NCI-H1092 (cell line): ENCODE data around the gene NOS1AP.

Source experiments
- DNase-seq: peaks from one replicate; lab custom pipeline; 2025; lab: John Stamatoyannopoulos, UW

NOS1AP gene

DNA sequence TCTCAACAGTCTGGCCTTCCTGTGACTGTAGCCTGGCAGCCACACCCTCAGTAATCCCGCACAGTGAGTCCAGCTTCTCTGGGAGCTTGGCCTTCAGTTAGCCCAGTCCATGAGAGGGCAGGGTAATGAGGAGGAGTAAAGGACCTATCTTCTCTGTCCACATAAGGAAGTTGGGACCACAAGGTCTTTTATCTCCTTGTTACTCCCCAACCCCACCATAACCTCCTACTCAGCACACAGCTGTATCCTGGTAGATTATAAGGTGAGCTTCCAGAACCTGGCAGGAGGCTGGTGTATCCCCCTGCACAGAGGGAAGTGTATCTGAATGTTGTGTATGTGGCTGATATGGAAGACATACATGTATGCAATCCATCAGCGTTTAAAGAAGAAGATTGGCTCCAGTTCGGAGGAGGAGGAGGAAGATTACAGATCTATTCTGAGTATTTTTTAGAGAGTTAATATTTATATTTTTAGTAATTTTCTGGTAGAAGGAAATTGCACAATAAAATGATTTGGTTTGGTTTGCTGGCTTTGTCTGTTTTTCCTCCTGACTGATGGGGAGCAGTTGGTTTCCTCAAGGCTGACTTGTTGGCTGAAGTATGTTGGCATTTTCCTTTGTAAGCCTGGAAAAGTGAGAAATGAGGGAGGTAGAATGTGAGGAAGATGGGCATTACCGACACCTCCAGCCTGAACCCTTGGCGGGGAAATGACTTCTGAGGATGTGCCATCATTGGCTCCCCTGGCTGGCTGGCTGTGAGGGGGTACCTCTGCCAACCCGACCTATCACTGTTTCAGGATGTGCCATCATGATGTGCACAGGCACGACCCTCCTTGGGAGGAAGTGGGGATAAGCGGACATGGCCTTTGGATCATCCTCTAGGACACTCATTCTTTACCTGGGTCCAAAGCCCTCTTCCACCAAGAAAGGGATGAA is 317.1 kb downstream of the NOS1AP start:
- no peak for DNase-seq

DNA sequence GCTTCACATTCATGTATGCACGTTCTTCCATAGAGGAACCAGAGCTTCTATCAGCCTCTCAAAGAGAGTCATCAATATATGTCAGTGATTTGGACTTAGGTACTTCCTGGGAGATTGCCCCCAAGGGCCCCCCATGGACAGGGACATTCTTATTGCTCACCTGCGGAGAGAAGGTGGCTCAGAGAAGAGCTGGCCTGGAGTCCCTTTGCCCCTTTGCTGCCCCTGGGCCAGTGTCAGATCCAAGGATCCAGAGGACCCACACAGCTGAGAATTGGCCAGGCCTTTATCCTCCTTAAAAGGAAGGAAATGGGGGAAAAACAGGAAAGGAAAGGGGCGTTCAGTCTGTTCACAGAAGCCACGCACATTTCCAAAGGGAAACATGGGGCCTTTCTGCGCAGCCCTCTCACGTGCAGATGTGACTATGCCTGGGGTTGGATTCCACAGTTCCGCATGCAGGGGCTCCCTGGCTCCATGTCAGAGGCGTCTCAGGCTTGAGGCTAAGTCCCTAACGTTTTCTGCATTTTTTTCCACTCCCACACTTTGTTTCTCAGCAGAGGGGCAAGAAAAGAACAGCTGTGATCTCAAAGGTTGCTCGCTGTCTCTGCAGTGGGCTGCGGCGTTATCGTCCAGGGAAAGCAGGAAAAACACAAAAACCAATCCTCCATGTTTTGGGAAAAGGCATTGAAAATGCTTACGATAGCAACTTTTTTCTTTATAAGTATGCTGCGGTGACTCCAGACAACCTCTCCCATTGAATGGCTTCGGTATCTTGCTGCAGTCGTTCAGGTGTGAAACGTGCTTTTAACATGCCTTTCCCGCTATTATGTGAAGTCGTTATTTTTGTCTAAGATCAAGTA is 318.0 kb downstream of the NOS1AP start:
- no peak for DNase-seq

DNA sequence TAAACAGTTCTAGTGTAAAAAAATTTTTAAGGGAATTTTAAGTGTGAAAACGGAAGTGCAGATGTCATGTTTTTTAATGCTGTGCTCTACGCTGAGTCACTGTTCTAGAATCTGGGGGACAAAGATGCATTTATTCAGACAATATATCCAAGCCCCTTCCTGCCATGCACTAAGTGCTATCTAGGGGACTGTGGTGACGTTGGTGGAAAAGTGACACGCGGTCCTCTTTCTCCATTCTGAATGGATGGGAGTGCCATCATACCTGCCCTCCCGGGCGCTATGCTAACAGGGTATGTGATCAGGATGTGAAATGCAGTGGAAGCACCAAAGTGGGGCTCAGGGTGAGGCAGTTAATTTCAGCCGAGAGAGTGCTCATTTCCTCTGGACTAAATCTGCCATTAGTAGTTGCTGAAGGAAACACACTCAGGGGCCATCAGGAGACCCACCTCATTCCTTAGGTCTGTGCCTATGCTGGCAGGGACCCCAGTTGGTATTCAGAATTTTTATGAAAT is 318.6 kb downstream of the NOS1AP start:
- DNase-seq: no peak

DNA sequence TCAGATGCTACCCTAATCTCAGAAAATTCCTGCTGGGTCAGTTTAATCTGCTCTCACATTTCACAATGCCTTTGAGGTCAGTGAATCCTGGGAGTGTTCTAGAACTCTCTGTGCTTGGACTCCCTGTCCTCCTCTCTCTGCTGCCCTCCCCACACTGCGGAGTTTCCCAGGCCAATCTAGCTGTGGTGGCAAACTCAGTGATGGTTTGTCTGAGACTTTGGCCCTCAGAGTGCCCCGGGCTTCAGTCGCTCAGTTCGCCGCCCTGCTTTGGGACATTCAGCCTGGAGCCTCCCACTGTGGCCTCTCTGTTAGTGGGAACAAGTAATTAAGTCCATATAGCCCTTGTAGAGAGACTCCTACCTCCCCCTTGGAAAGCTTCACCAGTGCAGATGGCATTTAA is 319.1 kb downstream of the NOS1AP start:
- DNase-seq: no peak

DNA sequence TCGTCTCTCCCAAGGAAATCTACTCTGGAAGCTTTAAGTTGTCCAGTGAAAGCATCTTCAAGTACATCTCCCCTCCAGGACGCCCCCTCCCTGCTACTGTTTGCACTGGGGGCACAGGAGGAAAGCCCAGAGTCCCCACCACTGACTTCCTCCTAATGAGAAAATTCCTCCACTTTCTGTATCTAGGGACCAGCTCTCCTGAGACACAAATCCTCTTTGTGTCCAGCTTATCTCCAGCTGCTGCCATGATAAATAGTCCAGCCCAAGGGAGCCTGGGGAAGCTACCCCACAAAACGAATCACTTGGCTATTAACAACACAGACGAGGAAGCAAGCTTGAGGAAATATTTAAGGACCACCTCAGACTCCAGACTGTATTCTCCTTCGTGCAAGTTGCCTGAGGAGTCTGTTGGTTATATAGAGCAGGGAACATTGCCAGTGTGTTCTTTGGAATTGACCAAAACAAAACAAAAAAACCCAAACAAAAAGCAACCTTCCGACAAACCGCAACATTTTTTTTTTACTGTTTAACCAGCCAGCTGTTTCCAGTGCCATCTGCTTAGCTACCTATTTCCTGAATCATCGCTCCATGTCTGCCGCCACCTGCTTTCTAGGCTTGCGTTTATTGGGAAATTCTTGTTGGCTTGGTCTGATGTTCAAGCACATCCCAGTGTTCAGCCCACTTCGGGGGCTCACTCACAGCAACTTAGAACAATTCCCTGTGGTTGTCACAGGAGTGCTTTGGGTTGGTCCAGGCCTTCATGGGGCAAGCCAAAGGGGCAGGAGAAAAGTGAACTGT is 319.7 kb downstream of the NOS1AP start:
- DNase-seq: no peak

DNA sequence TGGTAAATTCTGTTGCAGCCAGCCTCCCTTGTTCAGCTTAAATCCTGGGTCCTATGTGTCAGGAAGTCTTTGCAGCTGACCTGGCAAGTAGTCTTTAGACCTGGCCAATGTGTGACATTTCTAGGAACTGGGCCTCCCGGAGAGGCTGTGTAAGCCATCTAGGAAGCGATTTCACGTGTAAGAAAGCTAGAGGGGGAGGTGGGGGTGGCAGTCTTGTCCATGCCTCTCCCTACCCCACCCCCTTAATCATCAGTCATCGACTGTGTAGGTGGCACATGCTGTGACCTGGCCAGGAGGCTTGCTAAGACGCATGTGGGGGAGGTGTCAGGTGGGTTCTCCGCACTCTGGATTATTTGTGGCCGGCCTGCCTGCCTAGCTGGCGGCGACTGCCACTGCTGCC is 320.5 kb downstream of the NOS1AP start:
- no peak for DNase-seq

DNA sequence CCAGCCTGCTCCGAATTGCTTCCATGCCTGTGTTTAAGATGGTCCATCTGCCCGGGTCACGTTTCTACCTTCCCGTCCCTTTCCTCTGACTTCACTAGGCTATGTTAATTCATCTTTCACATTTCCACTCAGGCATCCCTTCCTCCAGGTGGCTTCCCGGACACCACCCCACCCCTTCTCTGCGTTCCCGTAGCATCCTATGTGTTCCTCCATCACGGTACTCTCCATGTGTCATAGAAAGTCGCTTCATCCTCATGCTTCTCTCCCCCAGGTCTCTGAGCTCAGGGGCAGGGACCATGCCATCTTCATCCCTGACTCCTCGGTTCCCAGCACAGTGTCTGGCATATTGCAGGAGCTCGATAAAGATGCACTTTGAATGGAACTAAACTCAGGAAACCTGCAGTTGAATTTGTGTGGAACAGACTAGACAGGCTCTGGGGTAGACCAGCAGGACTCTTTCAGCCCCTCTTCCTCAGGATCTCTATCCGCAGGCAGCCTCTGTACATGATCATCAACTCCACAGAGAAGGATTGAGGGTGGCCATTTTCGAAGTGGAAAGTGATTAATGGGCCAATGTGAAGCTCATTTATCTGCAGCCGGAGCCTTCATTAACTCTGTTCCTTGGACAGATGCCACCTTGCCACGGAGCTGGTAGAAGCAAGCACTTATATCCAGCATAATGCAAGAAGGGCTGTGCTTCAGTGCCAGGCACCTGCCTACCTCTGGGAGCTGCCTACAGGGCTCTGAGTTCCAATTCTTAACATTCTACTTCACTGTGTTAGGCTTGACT is 321.1 kb downstream of the NOS1AP start:
- peak; percentile 31 for DNase-seq

DNA sequence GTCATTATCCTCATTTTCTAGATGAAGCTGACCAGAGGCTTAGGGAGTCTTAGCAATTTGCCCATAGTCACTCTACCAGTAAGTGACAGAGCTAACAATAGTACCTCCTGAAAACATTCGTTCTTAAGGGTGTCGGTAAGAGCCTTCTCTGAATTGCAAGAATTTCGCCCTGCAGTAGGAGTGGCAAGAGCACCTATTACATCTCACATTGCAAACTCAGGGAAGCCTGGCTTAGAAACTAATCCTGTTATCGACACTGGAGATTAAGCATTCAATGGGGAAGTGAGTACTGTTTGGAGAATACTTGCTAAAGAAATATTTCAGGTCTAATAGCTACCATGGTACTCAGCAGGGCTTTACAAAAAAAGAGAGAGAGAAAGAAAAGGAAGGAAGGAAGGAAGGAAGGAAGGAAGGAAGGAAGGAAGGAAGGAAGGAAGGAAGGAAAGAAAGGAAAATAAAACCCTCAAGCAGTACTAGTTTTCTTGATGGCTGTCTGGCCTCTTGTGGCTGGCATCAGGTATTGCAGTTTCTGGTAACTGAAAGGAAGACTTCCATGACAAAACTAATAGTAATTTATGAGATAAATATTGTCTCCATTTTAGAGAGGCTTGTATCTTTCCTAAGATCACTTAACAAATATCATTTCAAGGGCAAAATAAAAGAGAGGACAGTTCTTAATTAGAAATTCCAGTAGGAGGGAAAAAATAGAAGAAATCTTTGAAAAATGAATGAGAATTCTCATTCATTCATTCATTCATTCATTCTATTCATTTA is 322.5 kb downstream of the NOS1AP start:
- DNase-seq: peak; percentile 12

DNA sequence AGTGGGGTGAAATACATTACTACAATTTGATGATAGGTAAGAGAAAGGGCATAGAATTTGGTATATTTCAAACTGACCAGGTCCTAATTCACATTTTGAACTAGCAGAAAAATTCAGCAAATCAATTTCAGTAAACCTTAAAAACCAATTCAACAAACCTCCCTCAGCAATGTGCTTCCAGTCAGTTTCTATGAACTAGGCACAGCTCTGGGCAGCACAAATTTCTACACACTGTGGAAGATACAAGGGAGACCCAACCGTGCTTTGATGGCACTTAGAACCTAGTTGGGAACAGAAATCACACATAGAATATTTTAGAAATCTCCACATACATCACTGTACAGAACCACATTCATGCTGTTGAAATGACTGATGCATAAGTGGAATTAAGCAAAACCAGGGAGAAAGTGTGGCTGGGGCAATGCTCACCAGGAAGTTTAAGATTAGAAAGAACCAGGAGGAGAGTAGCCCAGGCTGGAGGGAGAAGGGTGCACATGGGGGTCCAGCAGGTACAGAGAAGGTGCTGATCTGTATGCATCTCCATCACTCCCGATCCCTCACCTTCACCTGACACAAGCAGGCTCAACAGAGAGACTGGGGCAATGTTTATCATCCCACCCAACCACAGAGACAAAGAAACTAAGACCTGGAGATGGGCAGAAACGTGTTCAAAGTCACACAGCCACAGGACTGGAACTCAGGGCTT is 326.9 kb downstream of the NOS1AP start:
- DNase-seq: no peak

DNA sequence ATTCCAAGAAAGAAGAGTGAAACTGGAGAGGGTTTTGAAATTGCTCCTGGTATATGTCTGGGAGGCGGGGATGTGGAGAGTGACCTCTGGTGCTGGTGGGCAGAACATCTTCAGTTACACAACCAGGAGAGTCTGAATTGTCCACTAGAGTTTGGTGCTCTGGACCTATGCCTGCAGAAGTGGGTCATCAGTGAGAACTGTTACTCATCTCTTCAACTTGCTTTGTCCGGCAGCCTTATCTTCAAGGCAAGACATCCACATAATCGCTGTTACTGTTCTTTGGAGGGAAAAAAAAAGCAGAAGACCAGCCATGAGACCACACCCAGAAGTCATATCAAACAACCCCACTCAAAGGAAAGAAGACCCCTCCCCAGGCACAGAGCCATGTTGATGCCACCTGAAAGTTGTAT is 327.6 kb downstream of the NOS1AP start:
- DNase-seq: no peak

DNA sequence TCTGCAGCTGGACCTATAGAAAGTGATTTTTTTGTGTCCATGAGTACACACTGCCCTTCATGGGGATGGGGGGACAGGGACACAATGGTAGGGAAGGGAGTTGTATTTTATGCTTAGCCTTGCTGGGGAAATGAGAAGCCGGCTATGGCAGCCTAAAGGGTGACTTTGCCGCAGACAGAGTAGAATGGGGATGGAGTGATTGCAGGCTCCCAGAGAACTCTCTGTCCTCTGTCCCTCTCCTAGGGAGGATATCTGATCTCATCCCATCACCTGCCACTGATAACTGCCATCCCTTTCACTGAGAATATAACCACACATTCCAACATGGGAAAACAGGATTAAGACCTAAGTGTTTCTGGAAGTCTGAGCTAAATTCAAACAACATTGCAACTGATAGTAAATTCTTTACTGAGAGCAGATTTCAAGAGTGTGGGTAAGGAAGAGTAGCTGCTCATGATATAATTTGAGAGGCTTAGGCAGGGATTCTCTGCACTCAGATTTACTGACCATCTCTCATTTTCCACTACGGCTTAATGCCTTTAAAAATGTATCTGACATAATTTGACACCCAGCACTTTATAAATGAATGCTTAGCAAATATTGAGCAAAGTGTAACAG is 328.6 kb downstream of the NOS1AP start:
- no peak for DNase-seq

DNA sequence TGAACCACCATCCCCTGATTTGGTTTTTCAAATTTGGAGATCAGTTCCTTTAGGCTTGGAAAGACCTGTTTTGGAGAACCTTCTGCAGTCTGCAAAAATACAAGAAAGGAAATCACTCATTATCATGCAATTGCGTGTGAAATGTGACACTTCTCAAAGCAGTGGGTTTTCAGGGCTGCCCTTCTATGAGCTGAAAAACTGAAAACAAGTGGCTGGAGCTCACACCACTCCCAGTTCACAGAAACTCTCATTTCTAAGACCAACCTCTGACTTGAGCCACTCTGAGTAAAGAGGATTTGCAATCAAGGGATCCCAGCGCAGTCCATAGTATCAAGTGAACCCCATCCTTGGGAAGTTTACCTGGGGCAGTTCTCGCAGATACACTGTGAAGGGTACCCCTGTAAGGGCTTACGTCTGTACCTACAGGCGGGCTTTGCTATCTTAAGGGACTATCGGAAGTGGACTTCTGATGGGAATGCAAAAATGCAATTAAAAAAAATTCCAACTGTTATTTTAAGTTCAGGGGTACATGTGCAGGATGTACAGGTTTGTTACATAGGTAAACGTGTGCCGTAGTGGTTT is 329.6 kb downstream of the NOS1AP start:
- no peak for DNase-seq

DNA sequence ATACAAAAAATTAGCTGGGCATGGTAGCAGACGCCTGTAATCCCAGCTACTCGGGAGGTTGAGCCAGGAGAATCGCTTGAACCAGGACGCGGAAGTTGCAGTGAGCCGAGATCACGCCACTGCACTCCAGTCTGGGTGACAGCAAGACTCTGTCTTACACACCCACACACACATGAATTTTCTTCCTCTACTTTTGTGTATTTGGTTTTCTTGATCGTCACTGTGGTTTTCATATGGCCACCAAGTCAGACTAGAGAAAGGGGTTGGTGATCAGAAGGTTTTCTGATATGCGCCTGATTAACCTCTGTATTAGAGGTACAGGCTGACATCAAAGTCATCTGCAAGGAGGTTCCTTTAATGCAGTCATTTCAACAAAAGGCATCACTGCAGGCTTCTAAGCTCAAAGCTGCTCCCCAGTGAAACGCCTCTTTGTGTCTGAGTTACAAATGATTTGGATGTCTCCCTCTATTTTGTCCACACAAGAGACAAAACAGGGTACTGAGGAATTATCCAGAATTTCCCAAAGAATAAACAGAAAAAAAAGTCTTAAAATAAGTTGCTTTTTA is 331.4 kb downstream of the NOS1AP start:
- DNase-seq: no peak

DNA sequence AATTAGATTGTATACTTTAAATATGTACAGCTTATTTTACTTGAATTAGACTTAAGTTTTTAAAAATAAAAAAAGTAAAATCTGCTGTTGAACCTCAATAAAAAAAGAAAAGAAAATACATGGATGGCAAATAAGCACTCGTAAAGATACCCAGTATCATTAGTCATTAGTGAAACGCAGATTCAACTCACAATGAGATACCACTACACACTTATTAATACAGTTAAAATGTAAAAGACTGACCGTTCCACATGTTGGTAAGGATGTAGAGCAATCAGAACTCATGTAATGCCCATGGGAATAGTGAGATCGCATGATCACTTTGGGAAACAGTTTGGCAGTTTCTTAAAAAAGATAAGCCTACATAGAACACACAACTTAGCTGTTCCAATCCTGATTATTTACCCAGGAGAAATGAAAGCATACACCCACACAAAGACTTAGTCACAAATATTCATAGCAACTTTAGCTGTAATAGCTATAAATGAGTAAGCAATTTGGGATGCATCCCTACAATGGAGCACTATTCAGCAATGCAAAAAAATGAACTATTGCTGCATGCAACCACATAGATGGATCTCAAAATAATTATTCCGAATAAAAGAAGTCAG is 335.2 kb downstream of the NOS1AP start:
- no peak for DNase-seq

DNA sequence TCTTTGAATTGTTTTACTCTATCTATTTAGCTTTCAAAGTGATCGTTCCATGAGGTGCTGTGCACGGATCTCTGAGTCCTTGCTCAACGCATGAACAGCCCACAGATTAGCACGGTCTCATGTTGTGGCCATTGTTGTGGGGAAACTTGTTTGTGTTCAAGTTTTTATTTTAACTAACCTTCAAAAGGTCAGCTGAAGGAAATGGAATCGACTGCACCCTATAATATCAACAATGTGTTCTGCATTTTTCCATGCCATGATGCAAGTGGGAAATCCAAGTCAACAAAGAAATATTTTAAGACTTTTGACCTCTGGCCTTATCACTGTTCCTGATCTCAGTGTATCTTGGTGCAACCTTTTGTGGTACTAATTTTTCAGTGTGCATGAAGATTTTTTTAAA is 336.3 kb downstream of the NOS1AP start:
- no peak for DNase-seq

DNA sequence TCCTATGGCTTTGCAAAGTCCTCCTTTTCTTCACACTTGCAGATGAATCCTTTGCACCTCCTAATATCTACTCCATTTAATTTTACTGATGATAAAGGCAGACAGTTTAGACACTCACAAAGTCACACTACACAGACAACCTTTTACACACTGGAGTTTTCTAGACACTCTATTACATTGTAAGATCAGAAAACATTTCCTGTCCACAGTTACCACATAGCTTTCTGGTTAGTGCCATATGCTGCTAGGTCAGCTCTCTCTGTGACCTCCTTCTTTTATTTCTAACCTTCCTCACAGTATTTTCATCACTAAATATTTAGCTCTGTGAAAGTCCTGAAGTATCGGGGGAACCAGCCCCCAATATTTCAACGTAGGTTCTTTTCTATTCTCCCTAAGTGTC is 337.3 kb downstream of the NOS1AP start:
- DNase-seq: no peak

DNA sequence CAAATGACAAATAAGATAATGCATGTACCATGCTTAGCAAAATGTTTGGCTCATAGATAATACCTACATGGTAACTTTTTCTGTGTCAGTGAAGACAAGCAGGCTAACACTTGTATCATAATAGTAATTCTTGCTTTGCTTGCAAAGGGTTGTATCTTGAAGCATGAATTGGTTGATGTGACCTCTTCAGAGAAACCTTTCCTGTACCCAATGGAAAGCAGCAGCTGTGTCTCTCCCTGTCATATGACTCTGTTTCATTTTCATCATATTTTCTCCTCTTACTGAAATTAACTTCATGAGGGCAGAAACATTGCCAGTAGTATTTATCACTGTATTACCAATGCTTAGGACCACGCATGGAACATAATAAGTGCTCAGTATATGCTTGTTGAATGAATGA is 338.0 kb downstream of the NOS1AP start:
- DNase-seq: no peak

DNA sequence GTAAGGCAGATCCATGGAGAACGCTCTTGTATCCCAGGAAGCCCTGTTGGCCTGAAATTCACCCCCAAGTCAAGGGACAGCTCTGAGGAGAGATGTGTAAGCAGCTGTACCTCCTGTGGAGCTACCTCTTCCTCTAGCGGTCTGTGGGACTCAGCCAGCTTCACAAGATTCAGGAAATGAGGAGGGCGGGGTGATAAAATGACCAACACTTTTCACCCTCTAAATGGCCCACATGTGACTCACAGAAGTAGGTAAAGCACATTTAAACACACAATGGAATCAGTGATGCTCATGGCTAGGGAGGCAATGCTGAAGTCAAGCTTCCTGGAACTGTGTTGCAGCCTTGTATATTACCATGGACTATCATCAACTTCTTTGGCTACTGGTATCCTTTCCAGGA is 342.5 kb downstream of the NOS1AP start, which contains the start of gene SH2D1B:
SH2D1B (minus strand) TSS at position 135 of the 400 bp plus-strand sequence; CDS start at position 15, 120 bp downstream.
- no peak for DNase-seq
